GM23338 (cell line): ENCODE results near the gene SMG9. TPM values are rescaled to one million over a fixed set of nuclear protein-coding genes. Genes with fewer than 3 reads are reported as not detected.

ENCODE experiments used
- ATAC-seq: fragments of 200-7000 bp; cut with Tn5 transposase; 3 replicates; pipeline ENCODE4 v1.9.1; 2020
- DNase-seq: peaks from one replicate; pipeline ENCODE4 v3.0.0-alpha.2; 2015; ENCODE audit warnings: low spot score
- H2AFZ ChIP-seq: fragments of 200-600 bp; sonication (generic); 2 replicates; pipeline ENCODE4 v1.8.0; 2016; ENCODE audit warnings: antibody characterized with exemption, mild to moderate bottlenecking, moderate library complexity
- H3F3A ChIP-seq: fragments of 200-600 bp; sonication (generic); replicated peaks from 2 replicates; pipeline ENCODE4 v1.8.0; 2017; ENCODE audit warnings: antibody characterized with exemption, mixed run types, low read depth
- H3K27ac ChIP-seq: fragments of 200-600 bp; sonication (generic); 2 replicates; pipeline ENCODE4 v1.6.1; 2016; ENCODE audit warnings: low read depth
- H3K27me3 ChIP-seq: fragments of 200-600 bp; sonication (generic); 2 replicates; pipeline ENCODE4 v1.8.0; 2016; ENCODE audit warnings: mild to moderate bottlenecking, mixed run types, moderate library complexity; ENCODE audit not compliant: insufficient read depth
- H3K36me3 ChIP-seq: fragments of 200-600 bp; sonication (generic); 2 replicates; pipeline ENCODE4 v1.8.0; 2016; ENCODE audit warnings: mild to moderate bottlenecking; ENCODE audit not compliant: insufficient read depth
- H3K4me1 ChIP-seq: fragments of 200-600 bp; sonication (generic); 2 replicates; pipeline ENCODE4 v1.8.0; 2016; ENCODE audit warnings: mild to moderate bottlenecking, moderate library complexity; ENCODE audit not compliant: insufficient read depth
- H3K4me2 ChIP-seq: fragments of 200-600 bp; sonication (generic); 2 replicates; pipeline ENCODE4 v1.7.1; 2017; ENCODE audit warnings: mixed run types
- H3K4me3 ChIP-seq: fragments of 200-600 bp; sonication (generic); 2 replicates; pipeline ENCODE4 v1.6.1; 2016; ENCODE audit warnings: mixed run types
- H3K79me2 ChIP-seq: fragments of 200-600 bp; sonication (generic); replicated peaks from 2 replicates; pipeline ENCODE4 v1.8.0; 2017; ENCODE audit warnings: mild to moderate bottlenecking; ENCODE audit not compliant: insufficient read depth
- H3K9me2 ChIP-seq: fragments of 200-600 bp; sonication (generic); 2 replicates; pipeline ENCODE4 v1.8.0; 2017; ENCODE audit not compliant: insufficient read depth
- H4K20me1 ChIP-seq: fragments of 200-600 bp; sonication (generic); replicated peaks from 2 replicates; pipeline ENCODE4 v1.8.0; 2017; ENCODE audit warnings: mild to moderate bottlenecking; ENCODE audit not compliant: insufficient read depth
- H3K27ac Mint-ChIP-seq: 2 replicates; pipeline ENCODE4 v1.8.0; 2020; ENCODE audit warnings: inconsistent platforms, mild to moderate bottlenecking, moderate library complexity, mixed read lengths
- H3K27me3 Mint-ChIP-seq: 3 replicates; pipeline ENCODE4 v1.8.0; 2022; ENCODE audit warnings: low read depth, mild to moderate bottlenecking, moderate library complexity, mixed read lengths, inconsistent platforms; ENCODE audit not compliant: insufficient read depth, poor library complexity
- H3K36me3 Mint-ChIP-seq: 3 replicates; pipeline ENCODE4 v1.8.0; 2021; ENCODE audit warnings: low read depth, mild to moderate bottlenecking, inconsistent platforms, moderate library complexity, mixed read lengths
- H3K4me1 Mint-ChIP-seq: 3 replicates; pipeline ENCODE4 v1.8.0; 2020; ENCODE audit warnings: mild to moderate bottlenecking, inconsistent platforms, mixed read lengths
- H3K4me3 Mint-ChIP-seq: 3 replicates; pipeline ENCODE4 v1.8.0; 2021; ENCODE audit warnings: moderate library complexity, mild to moderate bottlenecking, inconsistent platforms, mixed read lengths
- H3K9me3 Mint-ChIP-seq: 3 replicates; pipeline ENCODE4 v1.8.0; 2020; ENCODE audit warnings: moderate library complexity, mild to moderate bottlenecking, inconsistent platforms, mixed read lengths
- CTCF ChIP-seq, 2 experiments: fragments of 200-600 bp in 1 of 2; sonication (generic) in 1 of 2; conservative IDR thresholded peaks; 2 replicates each; pipeline versions ENCODE4 v1.5.1 to v1.6.1; 2016 to 2017; ENCODE audit warnings: antibody characterized with exemption in 2 of 2, low read depth in 2 of 2, mild to moderate bottlenecking in 2 of 2, moderate library complexity in 1 of 2
- EZH2phosphoT487 ChIP-seq: fragments of 200-600 bp; sonication (generic); IDR thresholded peaks from one replicate; pipeline ENCODE4 v1.8.1; 2018; ENCODE audit warnings: antibody characterized with exemption; ENCODE audit not compliant: unreplicated experiment
- ZNF462 ChIP-seq: fragments of 250-450 bp; sonication (Bioruptor Pico); IDR thresholded peaks from 2 replicates; pipeline ENCODE4 v1.5.0; 2020; ENCODE audit warnings: mild to moderate bottlenecking, moderate library complexity
- polyA plus RNA-seq: library from polyadenylated mRNA; unstranded; fragments of >200 nt; fragmentation: Nextera tagmentation; extraction: Ambion mirVana; gene quantifications from 2 replicates; pipeline ENCODE4 v1.2.1, GENCODE V29; 2016
- total RNA-seq: library from RNA; depleted of rRNA; stranded (reverse); fragments of >200 nt; shearing (Covaris generic); gene quantifications from 2 replicates; pipeline ENCODE4 v1.2.3, GENCODE V29; 2014
- TF ChIP-seq, protein P1 (sequence below): IDR thresholded peaks from 2 replicates; pipeline ENCODE4 v1.6.1; 2016; ENCODE audit warnings: antibody characterized with exemption

Gene SMG9
- total and polyA plus RNA-seq, 2 experiments from 2014 or later, result 13.2 to 14.0 TPM

- TF ChIP-seq ZNF462 (CRISPR knock-in tag), result no peak
- TF ChIP-seq, protein P1, sequence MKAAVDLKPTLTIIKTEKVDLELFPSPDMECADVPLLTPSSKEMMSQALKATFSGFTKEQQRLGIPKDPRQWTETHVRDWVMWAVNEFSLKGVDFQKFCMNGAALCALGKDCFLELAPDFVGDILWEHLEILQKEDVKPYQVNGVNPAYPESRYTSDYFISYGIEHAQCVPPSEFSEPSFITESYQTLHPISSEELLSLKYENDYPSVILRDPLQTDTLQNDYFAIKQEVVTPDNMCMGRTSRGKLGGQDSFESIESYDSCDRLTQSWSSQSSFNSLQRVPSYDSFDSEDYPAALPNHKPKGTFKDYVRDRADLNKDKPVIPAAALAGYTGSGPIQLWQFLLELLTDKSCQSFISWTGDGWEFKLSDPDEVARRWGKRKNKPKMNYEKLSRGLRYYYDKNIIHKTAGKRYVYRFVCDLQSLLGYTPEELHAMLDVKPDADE, result no peak
Measured at GRCh38 chr19:43704002-43704705, 50.6 kb downstream of the SMG9 start (continued).

DNA sequence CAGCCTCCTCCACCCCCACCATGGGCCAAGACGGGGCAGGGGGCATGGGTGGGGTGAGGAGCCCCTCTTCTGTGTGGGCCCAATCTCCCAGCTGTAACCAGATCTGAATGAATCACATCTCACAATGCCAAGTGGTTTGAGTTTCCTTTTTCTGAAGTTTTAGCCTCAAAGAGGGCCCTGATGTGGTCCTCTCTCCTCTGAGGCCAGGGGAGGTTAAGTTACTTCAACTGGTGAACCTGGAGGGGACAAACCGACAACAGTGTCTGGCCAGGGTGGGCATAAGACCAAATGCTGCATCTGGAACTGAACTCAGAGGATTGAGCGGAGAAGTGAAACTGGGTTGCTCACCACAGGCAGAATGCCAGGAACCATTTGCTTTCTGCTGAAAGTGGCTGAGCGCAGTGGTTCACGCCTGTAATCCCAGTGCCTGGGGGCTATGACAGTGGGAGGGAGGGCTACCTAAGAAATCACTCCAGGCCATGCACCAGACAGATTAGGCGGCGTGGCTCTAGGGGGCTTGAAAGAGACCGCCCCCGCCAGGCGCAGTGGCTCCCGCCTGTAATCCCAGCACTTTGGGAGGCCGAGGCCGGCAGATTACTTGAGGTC is 54.3 kb downstream of the SMG9 start:
- Histone ChIP-seq H3K4me1 (no peaks in the 10 kb centered on the region), H3K79me2 (no peaks in the 10 kb centered on the region), H2AFZ (no peak overlapping the region), H4K20me1 (no peaks in the 10 kb centered on the region; the same call in 1 of the 2 replicates), H3K9me2 (no peaks in the 10 kb centered on the region), H3F3A (no peaks in the 10 kb centered on the region), H3K27ac (no peak overlapping the region), H3K36me3 (no peaks in the 10 kb centered on the region), H3K4me3 (no peak overlapping the region), H3K27me3 (peaks cover 24% of the 10 kb centered on the region), H3K4me2 (no peak overlapping the region)
- ATAC-seq (no peak), DNase-seq (no peak)
- H3K4me3 Mint-ChIP-seq, result no peak overlapping the region; the same call in 2 of the 3 replicates
- H3K27ac Mint-ChIP-seq, result no peak overlapping the region
- H3K9me3 Mint-ChIP-seq, result no peaks in the 10 kb centered on the region; the same call in 1 of the 3 replicates
- H3K36me3 Mint-ChIP-seq, result no peaks in the 10 kb centered on the region
- peaks cover 6% of the 10 kb centered on the region; the same call in 2 of the 3 replicates for H3K4me1 Mint-ChIP-seq
- peaks cover 23% of the 10 kb centered on the region for H3K27me3 Mint-ChIP-seq
- no peak for TF ChIP-seq EZH2phosphoT487
- TF ChIP-seq ZNF462 (CRISPR knock-in tag), result no peak
- TF ChIP-seq CTCF (conservative IDR thresholded peaks at IDR 0.05; ENCODE audit: low read depth in 2 of 2), result no peak
